NCI-H1105 (cell line): ENCODE data around the gene MAGED4B.
"Not testable (repeated sequence)": the region's sequence is repeated elsewhere in the genome, so short reads cannot be mapped to it uniquely, and the experiment has no call there.

Source experiments
- DNase-seq: peaks from one replicate; lab custom pipeline; 2025; lab: John Stamatoyannopoulos, UW

Gene MAGED4B

GRCh38 chrX:52068666-52069640 lies at the start of gene MAGED4B:
TSS of gene MAGED4B (minus strand) at chrX:52069183. CDS start at chrX:52068172, 1,011 bp downstream.
- not testable (repeated sequence) for DNase-seq

DNA sequence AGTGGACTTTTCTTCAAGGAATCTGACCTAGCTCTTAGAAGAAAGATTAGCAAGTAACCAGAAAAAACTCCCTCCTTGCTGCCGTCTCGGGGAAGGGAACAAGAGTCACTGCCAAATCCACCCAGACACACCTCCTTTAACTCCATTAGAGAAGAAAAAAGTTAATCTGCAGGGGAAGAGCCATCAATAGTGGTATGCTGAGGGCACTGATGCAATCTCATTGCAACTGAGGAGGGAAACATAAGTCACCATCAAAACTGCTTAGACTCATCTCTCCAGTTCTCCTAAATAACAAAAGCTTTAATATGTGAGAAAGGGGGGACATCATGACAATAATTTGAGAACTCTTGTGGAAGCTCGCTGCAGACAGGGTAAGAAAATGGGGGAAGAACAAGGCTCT lies 49.3 kb upstream of the MAGED4B start:
- no peak for DNase-seq

DNA sequence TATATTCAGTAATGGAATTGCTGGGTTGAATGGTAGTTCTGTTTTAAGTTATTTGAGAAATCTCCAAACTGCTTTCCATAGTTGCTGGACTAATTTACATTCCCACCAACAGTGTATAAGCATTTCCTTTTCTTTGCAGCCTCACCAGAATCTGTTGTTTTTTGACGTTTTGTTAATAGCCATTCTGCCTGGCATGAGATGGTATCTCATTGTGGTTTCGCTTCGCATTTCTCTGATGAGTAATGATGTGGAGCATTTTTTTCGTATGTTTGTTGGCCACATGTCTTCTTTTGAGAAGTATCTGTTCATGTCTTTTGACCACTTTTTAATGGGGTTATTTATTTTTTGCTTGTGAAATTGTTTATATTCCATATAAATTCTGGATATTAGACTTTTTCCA lies 13.6 kb upstream of the MAGED4B start:
- no peak for DNase-seq

DNA sequence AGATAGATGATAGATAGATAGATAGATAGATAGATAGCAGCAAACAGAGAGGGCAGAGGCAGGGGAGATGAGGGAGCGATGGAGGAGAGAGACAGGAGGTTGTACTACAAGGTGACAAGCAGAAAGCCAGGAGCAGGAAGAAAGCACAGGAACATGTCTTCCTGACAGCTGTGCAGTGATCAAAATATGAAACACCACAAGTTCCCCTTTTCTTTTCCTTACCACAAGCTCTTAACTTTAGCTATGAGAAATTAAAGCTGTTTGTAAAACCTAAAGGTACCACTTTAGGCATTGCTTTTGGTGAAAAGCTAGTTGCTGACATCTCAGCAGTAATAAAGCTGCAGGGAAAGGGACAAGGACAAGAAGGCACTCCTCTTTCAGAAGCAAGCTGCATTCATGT lies 9.1 kb upstream of the MAGED4B start:
- DNase-seq = no peak

DNA sequence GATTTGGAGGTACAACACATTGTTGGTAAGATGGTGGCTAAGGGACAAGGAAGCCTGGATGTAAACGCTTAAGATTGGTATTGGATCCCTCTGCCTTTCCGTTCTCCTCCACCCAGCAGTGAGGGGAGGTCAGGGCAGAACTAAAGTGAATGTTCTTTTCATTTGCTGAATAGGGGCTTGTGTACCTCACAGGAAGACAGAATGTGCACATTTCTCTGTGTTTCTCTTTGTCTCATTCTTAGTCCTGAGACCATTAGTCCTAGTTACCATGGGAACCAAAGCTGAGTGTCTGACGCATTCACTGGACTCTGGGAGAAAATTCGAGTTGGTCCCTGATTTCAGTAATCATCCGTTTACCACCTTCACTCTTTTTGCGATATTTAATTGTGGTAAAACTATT lies 26.7 kb downstream of the MAGED4B start:
- not testable (repeated sequence) for DNase-seq

DNA sequence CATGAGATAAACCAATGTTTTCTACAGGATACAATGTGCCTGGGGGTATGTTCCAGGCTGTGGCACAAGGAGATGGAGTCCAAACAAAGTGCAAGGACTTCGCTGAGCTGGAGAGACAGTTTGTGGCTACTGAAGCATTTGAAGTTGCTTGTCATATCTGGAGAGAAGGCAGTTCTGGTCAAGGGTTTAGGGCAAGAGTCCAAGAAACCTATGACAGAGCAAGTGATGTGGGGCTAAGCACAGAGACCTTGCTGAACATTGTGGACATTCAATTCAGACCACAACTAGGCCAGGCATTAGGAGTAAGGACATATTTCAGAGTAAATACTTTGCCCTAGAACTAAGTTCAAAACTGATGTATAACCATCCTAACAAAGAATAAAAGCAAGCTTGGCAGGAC lies 34.8 kb downstream of the MAGED4B start:
- DNase-seq = no peak

GRCh38 chrX:52031371-52031770 lies 37.6 kb downstream of the MAGED4B start:
- DNase-seq = no peak

DNA sequence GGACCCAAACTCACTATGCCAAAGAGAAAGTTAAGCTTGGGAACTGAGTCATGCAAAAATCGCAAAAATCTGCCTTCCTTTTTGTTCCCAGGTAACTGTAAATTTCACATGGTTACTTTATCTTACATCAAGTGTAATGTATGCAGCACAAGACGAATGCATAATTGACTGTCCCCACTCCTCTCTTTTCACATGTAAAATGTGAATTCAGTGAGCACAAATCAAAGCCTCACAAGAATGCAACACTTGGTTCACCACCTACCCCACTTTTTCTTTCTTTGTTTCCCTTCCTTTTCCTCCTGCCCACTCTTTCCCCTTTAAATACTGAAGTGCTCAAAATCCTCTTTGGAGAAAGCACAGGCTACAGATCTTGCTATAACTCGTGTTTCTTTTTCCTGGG lies 53.2 kb downstream of the MAGED4B start:
- DNase-seq = no peak
